T-helper 2 cell treated with Interferon-gamma antibody and Interleukin-4, amounts not matched to agents 100 ng/mL and 5 ng/mL, for 36 hours (primary cell): ENCODE measurements around the gene DNHD1. TPM values are rescaled to one million over a fixed set of nuclear protein-coding genes. Genes with fewer than 3 reads are reported as not detected.

Experiments used
- intact Hi-C: fragments of 100-400 bp; cut with micrococcal nuclease; formaldehyde crosslinking; loops from one replicate; pipeline ENCODE4 v1.15.1; 2023
- total RNA-seq: library from RNA; stranded (reverse); gene quantifications from 2 replicates; pipeline ENCODE4 v1.2.3, GENCODE V29; 2022

Gene DNHD1
- total RNA-seq, 1 donor from 2014 or later = 20.1 TPM

- intact Hi-C loops = loop anchor here (1.0 kb wide), 3 partner anchors 73 to 175 kb away; partner anchors contain the start of gene MRPL17
These were observed 33.8 kb downstream of the DNHD1 start for GRCh38 chr11:6530848-6531247.

- intact Hi-C loops = loop anchor here (1.0 kb wide), 3 partner anchors 73 to 175 kb away; partner anchors contain the start of gene MRPL17
These were observed 34.2 kb downstream of the DNHD1 start for GRCh38 chr11:6531267-6531752.

- intact Hi-C loops = no loop called here
These were observed 41.4 kb downstream of the DNHD1 start for GRCh38 chr11:6538456-6538855.

GRCh38 chr11:6538945-6539344 is 41.9 kb downstream of the DNHD1 start:
- intact Hi-C loops = no loop called here

GRCh38 chr11:6539748-6540268 is 42.7 kb downstream of the DNHD1 start:
- intact Hi-C loops = no loop called here

GRCh38 chr11:6541356-6541755 is 44.3 kb downstream of the DNHD1 start:
- intact Hi-C loops = no loop called here

- intact Hi-C loops = no loop called here
These were observed 45.6 kb downstream of the DNHD1 start for GRCh38 chr11:6542727-6543126.

GRCh38 chr11:6544921-6545850 is 48.1 kb downstream of the DNHD1 start:
- intact Hi-C loops = no loop called here

- intact Hi-C loops = no loop called here
These were observed 49.0 kb downstream of the DNHD1 start for GRCh38 chr11:6545917-6546605.

GRCh38 chr11:6546735-6547134 is 49.7 kb downstream of the DNHD1 start:
- intact Hi-C loops = no loop called here

- intact Hi-C loops = no loop called here
These were observed 50.1 kb downstream of the DNHD1 start for GRCh38 chr11:6547177-6547576.

GRCh38 chr11:6548121-6548520 is 51.0 kb downstream of the DNHD1 start:
- intact Hi-C loops = no loop called here

GRCh38 chr11:6548641-6549040 is 51.6 kb downstream of the DNHD1 start:
- intact Hi-C loops = no loop called here

GRCh38 chr11:6553634-6554033 is 56.6 kb downstream of the DNHD1 start:
- intact Hi-C loops = no loop called here

GRCh38 chr11:6554828-6555706 is 58.0 kb downstream of the DNHD1 start:
- intact Hi-C loops = no loop called here

GRCh38 chr11:6556139-6556949 is 59.3 kb downstream of the DNHD1 start:
- intact Hi-C loops = no loop called here

GRCh38 chr11:6557063-6557462 is 60.0 kb downstream of the DNHD1 start:
- intact Hi-C loops = no loop called here

GRCh38 chr11:6557761-6558674 is 60.9 kb downstream of the DNHD1 start:
- intact Hi-C loops = no loop called here

- intact Hi-C loops = no loop called here
These were observed 62.3 kb downstream of the DNHD1 start for GRCh38 chr11:6559369-6559768.
